IMR-90 (cell line): ENCODE results near the gene CDC34. TPM values are rescaled to one million over a fixed set of nuclear protein-coding genes. Genes with fewer than 3 reads are reported as not detected.

Experiments used
- ATAC-seq: fragments of 200-7000 bp; cut with Tn5 transposase; 2 replicates; pipeline ENCODE4 v1.9.1; 2020; ENCODE audit warnings: low read depth, mild to moderate bottlenecking, moderate library complexity
- BruUV-seq: library from RNA; stranded (reverse); fragments of 400-500 nt; replicated peaks from 2 replicates; lab custom pipeline; 2021; lab: Mats Ljungman, UMichigan
- CTCF ChIA-PET: fragments of 300-600 bp; formaldehyde crosslinking; extraction: SDS; loops from one replicate; lab custom pipeline; 2021; ENCODE audit warnings: antibody characterized with exemption; lab: Yijun Ruan, JAX
- POLR2A ChIA-PET: fragments of 300-600 bp; sonication (Branson Sonifier 250); formaldehyde crosslinking; loops from one replicate; lab custom pipeline; 2022; ENCODE audit warnings: antibody characterized with exemption; ENCODE audit not compliant: unreplicated experiment; lab: Charles Lee
- DNase-seq: peaks from one replicate; pipeline ENCODE4 v3.0.0; 2013
- H2AFZ ChIP-seq: replicated peaks from 2 replicates; pipeline ENCODE3; 2013; ENCODE audit warnings: low read length, mild to moderate bottlenecking; ENCODE audit not compliant: poor library complexity
- H2AK5ac ChIP-seq: 2 replicates; pipeline ENCODE4 v1.6.1; 2013; ENCODE audit warnings: low read depth, low read length, inconsistent platforms
- H2AK9ac ChIP-seq: replicated peaks from 2 replicates; pipeline ENCODE3; 2013; ENCODE audit warnings: mild to moderate bottlenecking, low read depth, low read length, moderate library complexity; ENCODE audit not compliant: poor library complexity
- H2BK120ac ChIP-seq: 2 replicates; pipeline ENCODE4 v1.6.1; 2013; ENCODE audit warnings: low read depth, low read length, inconsistent platforms
- H2BK15ac ChIP-seq: 3 replicates; pipeline ENCODE4 v1.6.1; 2013; ENCODE audit warnings: low read depth, low read length, inconsistent platforms
- H2BK20ac ChIP-seq: 2 replicates; pipeline ENCODE4 v1.6.1; 2013; ENCODE audit warnings: low read depth, mild to moderate bottlenecking, inconsistent platforms, low read length, moderate library complexity
- H2BK5ac ChIP-seq: 2 replicates; pipeline ENCODE4 v1.6.1; 2013; ENCODE audit warnings: mild to moderate bottlenecking, low read depth, low read length, inconsistent platforms; ENCODE audit not compliant: poor library complexity, severe bottlenecking
- H3K14ac ChIP-seq: replicated peaks from 2 replicates; pipeline ENCODE4 v1.6.1; 2013; ENCODE audit warnings: low read depth, low read length, inconsistent platforms
- H3K18ac ChIP-seq: 2 replicates; pipeline ENCODE4 v1.6.1; 2013; ENCODE audit warnings: low read depth, low read length, control low read depth
- H3K23ac ChIP-seq: 2 replicates; pipeline ENCODE4 v1.6.1; 2013; ENCODE audit warnings: low read depth, low read length, inconsistent platforms
- H3K27ac ChIP-seq: 2 replicates; pipeline ENCODE4 v1.5.1; 2013; ENCODE audit warnings: mild to moderate bottlenecking, control low read depth, low read length; ENCODE audit not compliant: insufficient read depth
- H3K27me3 ChIP-seq: 2 replicates; pipeline ENCODE4 v1.6.1; 2013; ENCODE audit warnings: low read length; ENCODE audit not compliant: control insufficient read depth, insufficient read depth
- H3K36me3 ChIP-seq: 2 replicates; pipeline ENCODE4 v1.6.1; 2013; ENCODE audit warnings: low read length, mixed read lengths; ENCODE audit not compliant: control insufficient read depth, insufficient read depth
- H3K4ac ChIP-seq: 2 replicates; pipeline ENCODE4 v1.6.1; 2013; ENCODE audit warnings: low read depth, low read length, inconsistent platforms
- H3K4me1 ChIP-seq: 2 replicates; pipeline ENCODE4 v1.6.1; 2013; ENCODE audit warnings: low read length, mixed read lengths; ENCODE audit not compliant: control insufficient read depth, insufficient read depth
- H3K4me2 ChIP-seq: 2 replicates; pipeline ENCODE4 v1.6.1; 2013; ENCODE audit warnings: low read depth, mild to moderate bottlenecking, control low read depth, low read length, moderate library complexity
- H3K4me3 ChIP-seq: 2 replicates; pipeline ENCODE4 v1.5.1; 2013; ENCODE audit warnings: low read depth, mild to moderate bottlenecking, control low read depth, low read length, moderate library complexity; ENCODE audit not compliant: insufficient read depth
- H3K56ac ChIP-seq: 2 replicates; pipeline ENCODE4 v1.6.1; 2013; ENCODE audit warnings: low read length, inconsistent platforms; ENCODE audit not compliant: insufficient read depth; ENCODE audit errors: extremely low read depth
- H3K79me1 ChIP-seq, 2 experiments: 2 replicates each; pipeline ENCODE4 v1.6.1; 2013; ENCODE audit warnings: low read length in 2 of 2, inconsistent platforms in 1 of 2, low read depth in 1 of 2
- H3K9ac ChIP-seq: 2 replicates; pipeline ENCODE4 v1.6.1; 2013; ENCODE audit warnings: low read depth, low read length, control low read depth
- H3K9me1 ChIP-seq: 2 replicates; pipeline ENCODE4 v1.6.1; 2013; ENCODE audit warnings: low read length, inconsistent platforms; ENCODE audit not compliant: insufficient read depth
- H3K9me3 ChIP-seq: 2 replicates; pipeline ENCODE4 v1.6.1; 2013; ENCODE audit warnings: low read length; ENCODE audit not compliant: control insufficient read depth, insufficient read depth
- H4K20me1 ChIP-seq: 2 replicates; pipeline ENCODE4 v1.6.1; 2013; ENCODE audit warnings: low read length, inconsistent platforms; ENCODE audit not compliant: insufficient read depth
- H4K5ac ChIP-seq: 2 replicates; pipeline ENCODE4 v1.6.1; 2013; ENCODE audit warnings: mild to moderate bottlenecking, low read depth, low read length, control low read depth
- H4K8ac ChIP-seq, 2 experiments: 2 replicates each; pipeline ENCODE4 v1.6.1; 2013; ENCODE audit warnings: low read depth in 2 of 2, low read length in 2 of 2, control low read depth in 1 of 2, inconsistent platforms in 1 of 2
- H4K91ac ChIP-seq: 2 replicates; pipeline ENCODE4 v1.6.1; 2013; ENCODE audit warnings: low read depth, low read length, inconsistent platforms; ENCODE audit not compliant: insufficient read depth
- CTCF ChIP-seq: conservative IDR thresholded peaks from 2 replicates; pipeline ENCODE4 v1.5.1; 2012; ENCODE audit warnings: mild to moderate bottlenecking, low read depth, low read length, improper control_type of control experiment
- MXI1 ChIP-seq: IDR thresholded peaks from 2 replicates; pipeline ENCODE4 v1.6.1; 2012; ENCODE audit warnings: low read depth, mild to moderate bottlenecking, low read length, moderate library complexity, borderline replicate concordance
- RAD21 ChIP-seq: IDR thresholded peaks from 2 replicates; pipeline ENCODE4 v1.6.1; 2012; ENCODE audit warnings: low read length, improper control_type of control experiment
- RCOR1 ChIP-seq: IDR thresholded peaks from 2 replicates; pipeline ENCODE4 v1.6.1; 2012; ENCODE audit warnings: mild to moderate bottlenecking, low read length, improper control_type of control experiment; ENCODE audit not compliant: insufficient replicate concordance
- USF2 ChIP-seq: fragments of 150-350 bp; IDR thresholded peaks from 2 replicates; pipeline ENCODE4 v1.6.1; 2017; ENCODE audit warnings: mild to moderate bottlenecking, antibody characterized with exemption, low read length, low read depth
- WGBS, 2 experiments: methylation state at CpG; one replicate each; pipeline versions ENCODE4 v1.1.5 to v1.1.7; 2013; ENCODE audit warnings: missing lambda C conversion rate in 2 of 2; ENCODE audit not compliant: insufficient read length in 1 of 2; ENCODE audit errors: extremely low coverage in 2 of 2; 5-methylcytosine and 5-hydroxymethylcytosine counted together
- dilution Hi-C: fragments of 300-500 bp; cut with HindIII; formaldehyde crosslinking; loops from one replicate; pipeline ENCODE4 v1.14.3; 2018; ENCODE audit warnings: low sequenced_read_pairs; ENCODE audit not compliant: unreplicated experiment
- in situ Hi-C: fragments of 300-500 bp; cut with MboI; formaldehyde crosslinking; loops from 3 replicates; pipeline ENCODE4 v1.14.3; 2019; ENCODE audit warnings: low sequenced_read_pairs, inconsistent platforms, mixed read lengths
- intact Hi-C: fragments of 100-400 bp; cut with micrococcal nuclease; formaldehyde crosslinking; loops from 2 replicates; pipeline ENCODE4 v1.10.0; 2022
- polyA plus RNA-seq, 3 experiments: library from polyadenylated mRNA; depleted of rRNA; stranded (reverse); fragments of >200 nt; gene quantifications; 2 replicates each; pipeline ENCODE4 v1.2.3, GENCODE V29; 2012; ENCODE audit warnings: low replicate concordance in 1 of 3
- total RNA-seq: library from RNA; depleted of rRNA; stranded (reverse); fragments of >200 nt; gene quantifications from 2 replicates; pipeline ENCODE4 v1.2.3, GENCODE V29; 2012

Gene CDC34
- total and polyA plus RNA-seq, 2 of the 4 experiments (the other 2 are of a cell fraction) = 35.7 to 68.9 TPM

GRCh38 chr19:495081-495401, 36.5 kb upstream of the CDC34 start:
- ChIA-PET CTCF (interaction anchor here (0.9 kb wide), 1 partner anchor 11 kb away, joined by 8 read pairs; no protein-coding TSS in a partner anchor), POLR2A (no interaction called here)
- Histone ChIP-seq H3K23ac (no peak overlapping the region), H3K27ac (no peak overlapping the region), H4K5ac (no peak overlapping the region), H2AK5ac (no peak overlapping the region), H2BK120ac (no peak overlapping the region), H3K9ac (no peak overlapping the region), H3K27me3 (peaks cover 30% of the 10 kb centered on the region), H3K56ac (no peak overlapping the region), H4K8ac (no peak overlapping the region), H3K79me1 (no peaks in the 10 kb centered on the region), H2BK15ac (no peak overlapping the region), H3K18ac (no peak overlapping the region), H2AK9ac (no peak overlapping the region), H3K4me1 (no peaks in the 10 kb centered on the region; the same call in 1 of the 2 replicates), H3K4ac (no peak overlapping the region), H2AFZ (no peak overlapping the region), H3K4me3 (no peak overlapping the region), H2BK20ac (no peak overlapping the region), H2BK5ac (no peak overlapping the region), H4K20me1 (no peaks in the 10 kb centered on the region), H3K4me2 (no peak overlapping the region), H3K9me1 (no peaks in the 10 kb centered on the region), H3K9me3 (no peaks in the 10 kb centered on the region), H3K36me3 (no peaks in the 10 kb centered on the region), H3K14ac (no peak overlapping the region), H4K91ac (no peak overlapping the region)
- WGBS, 2 experiments = 18% methylated on average over 3 of the region's 10 CpGs; no CpG with 5 or more reads in 1 of the 2 experiments
- BruUV-seq = no TSS peak
- ATAC-seq (no peak), DNase-seq (no peak)
- intact Hi-C loops (no loop called here), in situ Hi-C loops (no loop called here), dilution Hi-C loops (no loop called here)
- TF ChIP-seq USF2 (no peak), RCOR1 (no peak), MXI1 (no peak), CTCF (no peak), RAD21 (no peak)
